ENCODE data around the gene CAMK4.

DNA sequence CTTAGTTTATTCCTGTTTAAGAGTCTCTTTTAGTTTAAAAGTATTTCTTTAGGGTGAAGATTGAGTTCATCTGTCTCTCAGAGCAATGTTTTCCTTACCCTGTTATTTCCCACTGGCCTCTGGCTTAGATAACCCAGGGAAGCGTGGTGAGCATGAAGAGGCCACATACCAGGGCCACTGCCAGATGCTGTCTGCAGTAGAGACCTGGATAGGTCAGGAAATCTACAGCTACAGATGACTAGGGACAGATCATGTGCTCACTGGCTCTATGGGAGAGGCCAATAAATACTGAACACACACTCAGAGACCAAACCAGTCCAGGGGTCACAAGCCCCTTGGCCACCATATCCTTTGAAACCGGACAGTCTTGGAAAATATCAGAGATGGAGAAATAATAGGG, 136.0 kb downstream of the CAMK4 start:
- TF ChIP-seq POLR2AphosphoS5 (IDR thresholded peaks at IDR 0.05) = no peak
- TF ChIP-seq, protein P1, sequence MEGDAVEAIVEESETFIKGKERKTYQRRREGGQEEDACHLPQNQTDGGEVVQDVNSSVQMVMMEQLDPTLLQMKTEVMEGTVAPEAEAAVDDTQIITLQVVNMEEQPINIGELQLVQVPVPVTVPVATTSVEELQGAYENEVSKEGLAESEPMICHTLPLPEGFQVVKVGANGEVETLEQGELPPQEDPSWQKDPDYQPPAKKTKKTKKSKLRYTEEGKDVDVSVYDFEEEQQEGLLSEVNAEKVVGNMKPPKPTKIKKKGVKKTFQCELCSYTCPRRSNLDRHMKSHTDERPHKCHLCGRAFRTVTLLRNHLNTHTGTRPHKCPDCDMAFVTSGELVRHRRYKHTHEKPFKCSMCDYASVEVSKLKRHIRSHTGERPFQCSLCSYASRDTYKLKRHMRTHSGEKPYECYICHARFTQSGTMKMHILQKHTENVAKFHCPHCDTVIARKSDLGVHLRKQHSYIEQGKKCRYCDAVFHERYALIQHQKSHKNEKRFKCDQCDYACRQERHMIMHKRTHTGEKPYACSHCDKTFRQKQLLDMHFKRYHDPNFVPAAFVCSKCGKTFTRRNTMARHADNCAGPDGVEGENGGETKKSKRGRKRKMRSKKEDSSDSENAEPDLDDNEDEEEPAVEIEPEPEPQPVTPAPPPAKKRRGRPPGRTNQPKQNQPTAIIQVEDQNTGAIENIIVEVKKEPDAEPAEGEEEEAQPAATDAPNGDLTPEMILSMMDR (IDR thresholded peaks at IDR 0.05 in 8 of 11, conservative IDR thresholded peaks at IDR 0.05 in 3 of 11) = no peak
- no peak for TF ChIP-seq POLR2A (IDR thresholded peaks at IDR 0.05)
